Upper lobe of left lung (tissue), 4 donors: Measurements from ENCODE around the gene TRIM17.

Source experiments
- POLR2AphosphoS5 ChIP-seq, 2 donors: sonication (generic); formaldehyde crosslinking; IDR thresholded peaks; one replicate each; pipeline ENCODE4 v1.5.1; 2017; ENCODE audit warnings: antibody characterized with exemption in 2 of 2
- TF ChIP-seq, protein P1 (sequence below), 6 experiments: fragments of 450-650 bp in 4 of 6; fragments of 200-600 bp in 2 of 6; sonication (generic) in 2 of 6; IDR thresholded peaks; one replicate each; pipeline ENCODE4 v1.5.1; 2016 to 2019; ENCODE audit warnings: antibody characterized with exemption in 6 of 6

DNA sequence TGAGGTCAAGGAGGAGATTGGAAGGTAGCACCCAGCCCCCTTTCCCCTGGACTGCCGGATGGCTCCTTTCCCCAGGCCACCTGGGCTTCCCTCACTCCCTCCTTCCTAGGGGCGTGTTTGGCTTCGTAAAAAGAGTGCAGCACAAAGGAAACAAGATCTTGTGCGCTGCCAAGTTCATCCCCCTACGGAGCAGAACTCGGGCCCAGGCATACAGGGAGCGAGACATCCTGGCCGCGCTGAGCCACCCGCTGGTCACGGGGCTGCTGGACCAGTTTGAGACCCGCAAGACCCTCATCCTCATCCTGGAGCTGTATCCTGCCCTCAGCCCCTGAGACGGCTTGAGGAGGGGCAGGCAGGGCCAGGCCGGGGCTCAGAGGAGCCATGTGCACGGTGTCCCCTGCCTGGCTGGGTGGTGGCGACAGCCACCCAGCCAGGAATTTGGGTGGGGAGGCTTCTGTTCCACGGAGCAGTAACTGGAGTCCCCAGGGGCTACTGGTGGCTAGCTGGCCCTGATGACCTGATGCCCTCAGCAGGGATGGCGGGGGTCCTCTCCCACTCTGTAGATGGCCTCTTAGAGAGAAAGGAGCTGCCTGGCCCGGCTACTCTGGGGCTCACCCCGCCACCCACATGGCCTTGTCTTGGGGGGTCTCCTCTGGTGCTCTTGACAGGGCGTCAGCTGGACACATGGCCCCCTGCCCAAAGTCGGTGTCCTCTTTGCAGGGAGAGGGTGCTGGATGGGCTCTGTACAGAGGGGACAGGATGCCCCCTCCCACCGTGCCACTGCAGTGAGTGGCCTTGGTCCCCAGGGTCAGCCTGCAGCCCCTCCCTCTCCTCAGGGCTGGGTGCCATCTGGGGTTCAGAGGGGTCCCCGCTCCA lies 49.6 kb downstream of the TRIM17 start:
- no peak for TF ChIP-seq POLR2AphosphoS5 (IDR thresholded peaks at IDR 0.05)
- TF ChIP-seq, protein P1, sequence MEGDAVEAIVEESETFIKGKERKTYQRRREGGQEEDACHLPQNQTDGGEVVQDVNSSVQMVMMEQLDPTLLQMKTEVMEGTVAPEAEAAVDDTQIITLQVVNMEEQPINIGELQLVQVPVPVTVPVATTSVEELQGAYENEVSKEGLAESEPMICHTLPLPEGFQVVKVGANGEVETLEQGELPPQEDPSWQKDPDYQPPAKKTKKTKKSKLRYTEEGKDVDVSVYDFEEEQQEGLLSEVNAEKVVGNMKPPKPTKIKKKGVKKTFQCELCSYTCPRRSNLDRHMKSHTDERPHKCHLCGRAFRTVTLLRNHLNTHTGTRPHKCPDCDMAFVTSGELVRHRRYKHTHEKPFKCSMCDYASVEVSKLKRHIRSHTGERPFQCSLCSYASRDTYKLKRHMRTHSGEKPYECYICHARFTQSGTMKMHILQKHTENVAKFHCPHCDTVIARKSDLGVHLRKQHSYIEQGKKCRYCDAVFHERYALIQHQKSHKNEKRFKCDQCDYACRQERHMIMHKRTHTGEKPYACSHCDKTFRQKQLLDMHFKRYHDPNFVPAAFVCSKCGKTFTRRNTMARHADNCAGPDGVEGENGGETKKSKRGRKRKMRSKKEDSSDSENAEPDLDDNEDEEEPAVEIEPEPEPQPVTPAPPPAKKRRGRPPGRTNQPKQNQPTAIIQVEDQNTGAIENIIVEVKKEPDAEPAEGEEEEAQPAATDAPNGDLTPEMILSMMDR (IDR thresholded peaks at IDR 0.05) = no peak
